Adrenal gland (tissue), 5 donors: ENCODE data around the gene COL26A1.

Experiments used
- CTCF ChIP-seq, 6 experiments: fragments of 450-650 bp in 4 of 6; fragments of 200-600 bp in 2 of 6; sonication (generic) in 1 of 6; IDR thresholded peaks; 1 replicate in 5 of 6; 2 replicates in 1 of 6; pipeline versions ENCODE4 v1.5.1 to v1.8.0; 2016 to 2021; ENCODE audit warnings: antibody characterized with exemption in 6 of 6, mild to moderate bottlenecking in 2 of 6, moderate library complexity in 1 of 6
- POLR2A ChIP-seq, 2 donors: fragments of 450-650 bp; IDR thresholded peaks; one replicate each; pipeline ENCODE4 v1.6.1; 2017; ENCODE audit warnings: antibody characterized with exemption in 2 of 2, mild to moderate bottlenecking in 2 of 2, moderate library complexity in 1 of 2
- donor health status: DM: no; HTN: no; CAD: no.

- no peak for TF ChIP-seq CTCF (IDR thresholded peaks at IDR 0.05)
- no peak for TF ChIP-seq POLR2A (IDR thresholded peaks at IDR 0.05)
Observed at GRCh38 chr7:101557421-101557820, 194.7 kb downstream of the COL26A1 start.
